Measurements from ENCODE around the gene JOSD1.
A peak's percentile ranks its signal among the peaks of the same experiment; 100 is the strongest.

Gene JOSD1

GRCh38 chr22:38675833-38676232 lies 24.9 kb downstream of the JOSD1 start:
- H3K4me3 ChIP-seq (ENCODE audit: low read depth, low read length) = no peak overlapping the region
- TF ChIP-seq CTCF (IDR thresholded peaks at IDR 0.05; ENCODE audit: low read depth, low read length) = no peak
- in situ Hi-C loops (cut with HindIII; ENCODE audit: low sequenced_read_pairs) = no loop called here
- DNase-seq (ENCODE audit: low read depth, low spot score) = no peak

- in situ Hi-C loops (cut with HindIII; ENCODE audit: low sequenced_read_pairs) = no loop called here
- no peak for DNase-seq (ENCODE audit: low read depth, low spot score)
- no peak for TF ChIP-seq CTCF (IDR thresholded peaks at IDR 0.05; ENCODE audit: low read depth, low read length)
- no peak overlapping the region for H3K4me3 ChIP-seq (ENCODE audit: low read depth, low read length)
Observed at GRCh38 chr22:38674888-38675287, 25.9 kb downstream of the JOSD1 start.

GRCh38 chr22:38657045-38657909 lies 43.5 kb downstream of the JOSD1 start:
- DNase-seq (ENCODE audit: low read depth, low spot score) = peak; percentile 12

GRCh38 chr22:38656256-38657044 lies 44.3 kb downstream of the JOSD1 start, which contains the start of the genes CBY1 and FAM227A:
Gene CBY1 (plus strand): TSS chr22:38656638. CDS start chr22:38668055, 11,417 bp downstream.
Gene FAM227A (minus strand): TSS chr22:38656392. CDS start chr22:38650168, 6,224 bp downstream.
- DNase-seq (ENCODE audit: low read depth, low spot score) = peak; percentile 90
- no peak for TF ChIP-seq CTCF (IDR thresholded peaks at IDR 0.05; ENCODE audit: low read depth, low read length)
- in situ Hi-C loops (cut with HindIII; ENCODE audit: low sequenced_read_pairs) = no loop called here
- peak within 1 kb of the TSS; percentile 92 for H3K4me3 ChIP-seq (ENCODE audit: low read depth, low read length)

More at GRCh38 chr22:38657045-38657909, 43.5 kb downstream of the JOSD1 start:
- no peak for TF ChIP-seq CTCF (IDR thresholded peaks at IDR 0.05; ENCODE audit: low read depth, low read length)
- in situ Hi-C loops (cut with HindIII; ENCODE audit: low sequenced_read_pairs) = no loop called here
- H3K4me3 ChIP-seq (ENCODE audit: low read depth, low read length) = peak overlapping the region; percentile 92

GRCh38 chr22:38655519-38656255 lies 45.1 kb downstream of the JOSD1 start:
- H3K4me3 ChIP-seq (ENCODE audit: low read depth, low read length) = peak overlapping the region; percentile 92
- in situ Hi-C loops (cut with HindIII; ENCODE audit: low sequenced_read_pairs) = no loop called here
- DNase-seq (ENCODE audit: low read depth, low spot score) = peak; percentile 24
- TF ChIP-seq CTCF (IDR thresholded peaks at IDR 0.05; ENCODE audit: low read depth, low read length) = no peak

GRCh38 chr22:38653741-38654140 lies 47.0 kb downstream of the JOSD1 start:
- DNase-seq (ENCODE audit: low read depth, low spot score) = no peak
- TF ChIP-seq CTCF (IDR thresholded peaks at IDR 0.05; ENCODE audit: low read depth, low read length) = no peak
- H3K4me3 ChIP-seq (ENCODE audit: low read depth, low read length) = no peak overlapping the region
- in situ Hi-C loops (cut with HindIII; ENCODE audit: low sequenced_read_pairs) = no loop called here

Measured in astrocyte of the spinal cord (primary cell).